ENCODE measurements around the gene ARHGEF26.

- TF ChIP-seq CTCF (IDR thresholded peaks at IDR 0.05) = no peak
- TF ChIP-seq POLR2A (IDR thresholded peaks at IDR 0.05) = no peak
These were observed 123.5 kb downstream of the ARHGEF26 start for GRCh38 chr3:154244644-154245043.
